Panc1 (cell line): ENCODE results near the gene NME5.

Source experiments
- CTCF ChIP-seq: fragments of 450-650 bp; IDR thresholded peaks from 2 replicates; pipeline ENCODE4 v1.5.1; 2017; ENCODE audit warnings: mild to moderate bottlenecking
- POLR2AphosphoS5 ChIP-seq: IDR thresholded peaks from 2 replicates; pipeline ENCODE4 v1.6.1; 2012; ENCODE audit warnings: mild to moderate bottlenecking, low read depth, low read length, moderate library complexity

GRCh38 chr5:138170299-138170698 lies 31.1 kb upstream of the NME5 start:
- TF ChIP-seq CTCF = no peak
- TF ChIP-seq POLR2AphosphoS5 = no peak
